Astrocyte (in vitro differentiated cells and primary cell): Measurements from ENCODE around the gene FBXL7. TPM values are rescaled to one million over a fixed set of nuclear protein-coding genes. Genes with fewer than 3 reads are reported as not detected.

Experiments
- DNase-seq: peaks from one replicate; pipeline ENCODE4 v3.0.0-alpha.2; 2010; ENCODE audit warnings: low read depth
- FAIRE-seq: peaks from 2 replicates; lab custom pipeline; 2011; peaks lifted over from hg19 to GRCh38; lab: Jason Lieb, UNC
- H2AFZ ChIP-seq: 2 replicates; pipeline ENCODE4 v1.6.0; 2012; ENCODE audit warnings: low read depth, low read length, inconsistent platforms
- H3K27ac ChIP-seq: 2 replicates; pipeline ENCODE4 v1.5.1; 2011; ENCODE audit warnings: low read depth, low read length, inconsistent platforms
- H3K27me3 ChIP-seq: 2 replicates; pipeline ENCODE4 v1.6.0; 2011; ENCODE audit warnings: low read length, inconsistent platforms; ENCODE audit not compliant: insufficient read depth
- H3K36me3 ChIP-seq: 2 replicates; pipeline ENCODE4 v1.5.1; 2011; ENCODE audit warnings: low read length, inconsistent platforms; ENCODE audit not compliant: insufficient read depth
- H3K4me1 ChIP-seq: 2 replicates; pipeline ENCODE4 v1.5.1; 2011; ENCODE audit warnings: low read length, inconsistent platforms; ENCODE audit not compliant: insufficient read depth
- H3K4me2 ChIP-seq: 2 replicates; pipeline ENCODE4 v1.6.0; 2012; ENCODE audit warnings: low read length, inconsistent platforms
- H3K4me3 ChIP-seq: 2 replicates; pipeline ENCODE4 v1.5.1; 2011; ENCODE audit warnings: low read depth, mild to moderate bottlenecking, low read length, inconsistent platforms; ENCODE audit not compliant: insufficient read depth
- H3K79me2 ChIP-seq: 2 replicates; pipeline ENCODE4 v1.6.0; 2012; ENCODE audit warnings: mild to moderate bottlenecking, low read length, inconsistent platforms; ENCODE audit not compliant: insufficient read depth
- H3K9ac ChIP-seq: 2 replicates; pipeline ENCODE4 v1.6.0; 2012; ENCODE audit warnings: mild to moderate bottlenecking, low read length, inconsistent platforms
- H3K9me3 ChIP-seq: 2 replicates; pipeline ENCODE4 v1.5.1; 2012; ENCODE audit warnings: low read depth, mild to moderate bottlenecking, low read length, inconsistent platforms; ENCODE audit not compliant: insufficient read depth
- H4K20me1 ChIP-seq: 2 replicates; pipeline ENCODE4 v1.6.0; 2012; ENCODE audit warnings: low read length, inconsistent platforms; ENCODE audit not compliant: insufficient read depth
- H3K27ac Mint-ChIP-seq: one replicate; pipeline ENCODE4 v1.8.0; 2021; ENCODE audit warnings: mild to moderate bottlenecking, mixed read lengths; ENCODE audit not compliant: unreplicated experiment
- H3K27me3 Mint-ChIP-seq: one replicate; pipeline ENCODE4 v1.8.0; 2021; ENCODE audit warnings: low read depth, mixed read lengths; ENCODE audit not compliant: unreplicated experiment
- H3K36me3 Mint-ChIP-seq: one replicate; pipeline ENCODE4 v1.8.0; 2021; ENCODE audit warnings: low read depth, mixed read lengths; ENCODE audit not compliant: unreplicated experiment
- H3K4me1 Mint-ChIP-seq: one replicate; pipeline ENCODE4 v1.8.0; 2021; ENCODE audit warnings: low read depth, mixed read lengths; ENCODE audit not compliant: unreplicated experiment
- H3K4me3 Mint-ChIP-seq: one replicate; pipeline ENCODE4 v1.8.0; 2021; ENCODE audit warnings: mild to moderate bottlenecking, moderate library complexity, mixed read lengths; ENCODE audit not compliant: unreplicated experiment
- H3K9me3 Mint-ChIP-seq: one replicate; pipeline ENCODE4 v1.8.0; 2021; ENCODE audit warnings: mild to moderate bottlenecking, mixed read lengths; ENCODE audit not compliant: unreplicated experiment
- EZH2 ChIP-seq: IDR thresholded peaks from 2 replicates; pipeline ENCODE4 v1.6.1; 2012; ENCODE audit warnings: mild to moderate bottlenecking, low read length, inconsistent platforms; ENCODE audit not compliant: insufficient read depth
- total RNA-seq: library from RNA; stranded (reverse); gene quantifications from 2 replicates; pipeline ENCODE4 v1.2.1, GENCODE V29; 2021
- TF ChIP-seq, protein P1 (sequence below): IDR thresholded peaks from 2 replicates; pipeline ENCODE4 v1.5.1; 2011; ENCODE audit warnings: low read depth, mild to moderate bottlenecking, inconsistent platforms, low read length, moderate library complexity; ENCODE audit not compliant: insufficient read depth

The FBXL7 gene
- total RNA-seq, 1 donor from 2014 or later: 21.0 TPM

DNA sequence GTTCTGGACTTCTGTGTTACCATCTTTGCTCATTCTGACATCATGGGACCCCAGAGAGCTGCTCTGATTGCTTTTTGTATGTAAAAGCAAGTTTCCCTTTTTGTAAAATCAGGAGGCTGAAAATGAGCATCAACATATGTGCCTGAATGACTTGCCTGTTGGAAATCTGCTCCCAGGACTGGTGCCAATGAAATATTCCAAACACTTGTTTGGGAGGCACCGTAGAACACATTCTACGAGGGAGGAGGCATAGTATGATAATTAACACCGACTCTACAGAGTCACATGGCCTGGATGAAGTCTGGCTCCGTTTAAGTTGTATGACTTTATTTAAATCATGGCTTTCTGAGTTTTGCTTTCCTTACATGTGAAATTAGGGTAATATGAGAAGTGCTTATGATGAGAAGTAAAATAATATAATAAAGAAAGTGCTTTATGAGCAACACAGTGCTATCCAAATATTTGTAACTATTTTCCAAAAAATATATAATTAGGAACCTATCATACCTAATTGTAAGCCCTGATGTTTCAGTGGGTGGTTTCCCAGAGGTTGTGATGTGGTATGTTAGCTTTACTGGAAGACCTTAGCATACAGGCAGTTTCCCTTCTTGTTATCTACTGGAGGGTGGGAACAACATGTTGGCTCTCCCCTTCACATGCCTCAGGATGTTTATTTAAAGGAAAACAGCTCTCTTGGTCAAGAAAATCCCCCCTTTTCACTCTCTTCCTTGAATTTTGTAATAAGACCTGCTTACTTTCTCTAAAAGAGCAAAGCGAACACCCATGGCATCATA lies 238.1 kb downstream of the FBXL7 start:
- DNase-seq: no peak
- Histone ChIP-seq H3K27ac (no peak overlapping the region), H3K79me2 (peaks cover 12% of the 10 kb centered on the region)

DNA sequence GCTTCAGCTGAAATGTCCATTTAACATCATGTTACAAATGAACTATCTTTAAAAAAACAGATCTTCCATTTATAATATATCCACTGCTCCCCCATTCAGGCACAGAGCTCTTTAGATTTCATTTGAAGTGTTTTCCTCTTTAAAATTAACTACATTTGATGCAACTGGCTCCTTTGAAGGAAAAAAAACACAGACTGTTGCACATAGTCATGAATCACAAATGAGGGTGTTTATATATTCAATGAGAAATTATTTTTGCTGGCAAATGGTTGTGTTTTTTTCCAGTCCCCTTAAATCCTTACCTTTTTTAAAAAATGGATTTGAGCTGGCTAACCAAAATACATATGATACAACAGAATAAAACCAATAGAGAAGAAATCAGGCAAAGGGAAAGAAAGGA lies 240.4 kb downstream of the FBXL7 start:
- H3K27ac ChIP-seq: no peak overlapping the region
- no peaks in the 10 kb centered on the region for H3K4me1 ChIP-seq
- H2AFZ ChIP-seq: no peak overlapping the region
- H3K4me3 ChIP-seq: no peak overlapping the region
- Mint-ChIP-seq H3K4me3 (no peak overlapping the region), H3K27ac (no peak overlapping the region), H3K27me3 (no peaks in the 10 kb centered on the region), H3K36me3 (peaks cover 15% of the 10 kb centered on the region), H3K4me1 (no peaks in the 10 kb centered on the region), H3K9me3 (peaks cover 11% of the 10 kb centered on the region)
- no peaks in the 10 kb centered on the region for H3K36me3 ChIP-seq
- no peak overlapping the region for H3K4me2 ChIP-seq
- TF ChIP-seq, protein P1, sequence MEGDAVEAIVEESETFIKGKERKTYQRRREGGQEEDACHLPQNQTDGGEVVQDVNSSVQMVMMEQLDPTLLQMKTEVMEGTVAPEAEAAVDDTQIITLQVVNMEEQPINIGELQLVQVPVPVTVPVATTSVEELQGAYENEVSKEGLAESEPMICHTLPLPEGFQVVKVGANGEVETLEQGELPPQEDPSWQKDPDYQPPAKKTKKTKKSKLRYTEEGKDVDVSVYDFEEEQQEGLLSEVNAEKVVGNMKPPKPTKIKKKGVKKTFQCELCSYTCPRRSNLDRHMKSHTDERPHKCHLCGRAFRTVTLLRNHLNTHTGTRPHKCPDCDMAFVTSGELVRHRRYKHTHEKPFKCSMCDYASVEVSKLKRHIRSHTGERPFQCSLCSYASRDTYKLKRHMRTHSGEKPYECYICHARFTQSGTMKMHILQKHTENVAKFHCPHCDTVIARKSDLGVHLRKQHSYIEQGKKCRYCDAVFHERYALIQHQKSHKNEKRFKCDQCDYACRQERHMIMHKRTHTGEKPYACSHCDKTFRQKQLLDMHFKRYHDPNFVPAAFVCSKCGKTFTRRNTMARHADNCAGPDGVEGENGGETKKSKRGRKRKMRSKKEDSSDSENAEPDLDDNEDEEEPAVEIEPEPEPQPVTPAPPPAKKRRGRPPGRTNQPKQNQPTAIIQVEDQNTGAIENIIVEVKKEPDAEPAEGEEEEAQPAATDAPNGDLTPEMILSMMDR: no peak
- TF ChIP-seq EZH2: no peak
- no peaks in the 10 kb centered on the region for H3K27me3 ChIP-seq
- no peak overlapping the region for H3K9ac ChIP-seq
- H3K9me3 ChIP-seq: peaks cover 4% of the 10 kb centered on the region
- H4K20me1 ChIP-seq: peaks cover 25% of the 10 kb centered on the region
- FAIRE-seq: no peak
- peaks cover 11% of the 10 kb centered on the region for H3K79me2 ChIP-seq
- DNase-seq: no peak

More for the DNA sequence above, 238.1 kb downstream of the FBXL7 start:
- H3K9me3 Mint-ChIP-seq: peaks cover 3% of the 10 kb centered on the region
- H4K20me1 ChIP-seq: peaks cover 26% of the 10 kb centered on the region
- peaks cover 6% of the 10 kb centered on the region for H3K36me3 Mint-ChIP-seq
- H3K4me1 ChIP-seq: no peaks in the 10 kb centered on the region
- H3K9me3 ChIP-seq: no peaks in the 10 kb centered on the region
- no peaks in the 10 kb centered on the region for H3K27me3 ChIP-seq
- H3K4me1 Mint-ChIP-seq: no peaks in the 10 kb centered on the region
- no peak overlapping the region for H3K4me3 Mint-ChIP-seq
- no peaks in the 10 kb centered on the region for H3K27me3 Mint-ChIP-seq
- H3K27ac Mint-ChIP-seq: no peak overlapping the region
- TF ChIP-seq, protein P1: no peak
- no peak for TF ChIP-seq EZH2
- H3K4me2 ChIP-seq: no peak overlapping the region
- no peaks in the 10 kb centered on the region for H3K36me3 ChIP-seq
- no peak for FAIRE-seq
- H3K4me3 ChIP-seq: no peak overlapping the region
- H2AFZ ChIP-seq: no peak overlapping the region
- H3K9ac ChIP-seq: no peak overlapping the region

DNA sequence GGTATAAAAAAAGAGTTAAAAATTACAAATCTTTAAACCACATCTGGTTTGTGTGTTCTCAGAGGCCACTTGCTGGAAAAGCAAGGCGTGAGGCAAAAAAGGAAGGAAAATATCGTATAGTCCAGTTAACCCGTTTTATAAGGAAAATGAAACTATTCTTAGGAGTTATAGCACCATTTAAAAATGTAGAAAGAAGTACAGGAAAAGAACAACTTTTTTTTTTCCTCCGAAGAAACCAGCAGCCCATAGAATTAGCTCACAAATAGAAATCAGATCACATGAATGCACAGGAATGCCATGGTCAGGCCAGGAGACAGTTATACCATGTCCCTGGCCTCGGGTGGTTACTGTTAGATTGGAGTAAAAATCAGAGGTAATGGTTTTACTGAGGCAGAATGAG lies 241.6 kb downstream of the FBXL7 start:
- Mint-ChIP-seq H3K9me3 (peaks cover 11% of the 10 kb centered on the region), H3K4me3 (no peak overlapping the region), H3K4me1 (peaks cover 2% of the 10 kb centered on the region), H3K36me3 (peaks cover 15% of the 10 kb centered on the region), H3K27me3 (no peaks in the 10 kb centered on the region), H3K27ac (no peak overlapping the region)
- FAIRE-seq (no peak), DNase-seq (no peak)
- Histone ChIP-seq H3K27me3 (no peaks in the 10 kb centered on the region), H3K9me3 (peaks cover 4% of the 10 kb centered on the region), H4K20me1 (peaks cover 30% of the 10 kb centered on the region), H3K4me1 (no peaks in the 10 kb centered on the region), H3K79me2 (peaks cover 8% of the 10 kb centered on the region), H3K36me3 (no peaks in the 10 kb centered on the region), H3K27ac (no peak overlapping the region), H2AFZ (no peak overlapping the region), H3K4me2 (no peak overlapping the region), H3K9ac (no peak overlapping the region), H3K4me3 (no peak overlapping the region)
- TF ChIP-seq, protein P1: no peak
- no peak for TF ChIP-seq EZH2
